Right ventricle myocardium superior (tissue), 1 donor: ENCODE measurements around the gene STARD10. TPM values are rescaled to one million over a fixed set of nuclear protein-coding genes. Genes with fewer than 3 reads are reported as not detected.
"Not testable (repeated sequence)": the region's sequence is repeated elsewhere in the genome, so short reads cannot be mapped to it uniquely, and the experiment has no call there.

Experiments used
- ATAC-seq: fragments of 200-7000 bp; cut with Tn5 transposase; one replicate; pipeline ENCODE4 v1.9.1; 2020; ENCODE audit warnings: mild to moderate bottlenecking; ENCODE audit not compliant: poor library complexity
- DNase-seq: peaks from one replicate; pipeline ENCODE4 v3.0.0-alpha.2; 2020
- intact Hi-C: fragments of 100-400 bp; cut with DNase I; formaldehyde crosslinking; loops from one replicate; pipeline ENCODE4 v1.11.2; 2022
- total RNA-seq: library from RNA; stranded (reverse); fragmentation: NEBNext Ultra II Directional; extraction: Animal tissue kit (Norgen Biotek cat#: 25700); gene quantifications from one replicate; pipeline ENCODE4 v1.2.1, GENCODE V29; 2021
- donor health status: DM: no; HTN: yes; CAD: no; lungs with severe emphysema.

STARD10 gene
- total RNA-seq, 1 donor from 2014 or later = 117 TPM

- DNase-seq (no peak), ATAC-seq (no peak)
- intact Hi-C loops = no loop called here
These were observed 34.3 kb upstream of the STARD10 start for GRCh38 chr11:72828081-72828567.

GRCh38 chr11:72827656-72828055, 33.8 kb upstream of the STARD10 start:
- intact Hi-C loops, DNase-seq, ATAC-seq: not testable (repeated sequence)

GRCh38 chr11:72826942-72827480, 33.2 kb upstream of the STARD10 start:
- DNase-seq (no peak), ATAC-seq (no peak)
- intact Hi-C loops = no loop called here

DNA sequence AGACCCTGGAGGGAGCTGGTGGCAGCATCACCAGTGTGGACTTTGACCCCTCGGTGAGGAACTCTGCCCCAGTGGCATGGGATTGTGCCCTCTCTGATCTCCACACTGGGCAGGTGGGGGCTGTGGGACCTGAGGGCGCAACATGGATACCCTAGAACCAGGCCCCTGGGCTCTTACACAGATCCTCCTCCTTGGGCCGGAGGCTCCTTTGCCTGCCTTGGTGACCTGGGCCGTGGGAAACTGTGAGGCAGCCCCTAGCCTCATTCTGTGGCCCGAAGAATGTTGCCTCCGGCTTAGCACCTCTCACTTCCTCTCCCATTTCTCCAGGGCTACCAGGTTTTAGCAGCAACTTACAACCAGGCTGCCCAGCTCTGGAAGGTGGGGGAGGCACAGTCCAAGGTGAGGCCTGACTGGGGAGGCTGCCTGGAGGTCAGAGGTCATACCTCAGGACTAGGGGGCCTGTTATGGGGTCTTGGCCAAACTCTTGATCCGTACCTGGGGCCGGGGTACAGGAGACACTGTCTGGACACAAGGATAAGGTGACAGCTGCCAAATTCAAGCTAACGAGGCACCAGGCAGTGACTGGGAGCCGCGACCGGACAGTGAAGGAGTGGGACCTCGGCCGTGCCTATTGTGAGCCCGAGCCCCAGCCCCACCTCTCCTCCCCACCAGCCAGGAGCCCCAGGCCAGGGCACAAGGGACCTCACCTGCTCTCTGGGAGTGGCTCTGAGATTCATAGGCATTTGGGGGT, 32.5 kb upstream of the STARD10 start:
- ATAC-seq (no peak), DNase-seq (no peak)
- intact Hi-C loops = no loop called here

DNA sequence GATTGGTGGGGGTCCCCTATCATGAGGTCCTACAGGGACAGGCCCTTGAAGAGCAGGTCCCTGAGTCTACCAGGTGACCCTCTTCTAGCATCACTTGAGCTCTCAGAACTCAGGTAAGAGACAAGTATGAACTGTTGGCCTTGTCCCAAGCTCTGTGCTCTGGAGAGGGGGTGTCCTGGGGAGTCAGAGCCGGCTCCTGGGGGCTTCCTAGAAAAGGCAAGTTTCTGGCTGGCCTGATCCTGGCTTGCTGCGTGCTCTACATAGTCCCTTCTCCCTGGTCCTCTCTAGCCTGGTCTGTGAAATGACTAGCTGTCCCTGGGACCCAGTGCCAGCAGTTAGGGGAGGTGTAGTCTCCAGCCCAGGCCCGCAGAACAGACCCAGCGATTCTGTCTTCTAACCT, 31.8 kb upstream of the STARD10 start:
- intact Hi-C loops = no loop called here
- DNase-seq = no peak
- ATAC-seq = no peak

DNA sequence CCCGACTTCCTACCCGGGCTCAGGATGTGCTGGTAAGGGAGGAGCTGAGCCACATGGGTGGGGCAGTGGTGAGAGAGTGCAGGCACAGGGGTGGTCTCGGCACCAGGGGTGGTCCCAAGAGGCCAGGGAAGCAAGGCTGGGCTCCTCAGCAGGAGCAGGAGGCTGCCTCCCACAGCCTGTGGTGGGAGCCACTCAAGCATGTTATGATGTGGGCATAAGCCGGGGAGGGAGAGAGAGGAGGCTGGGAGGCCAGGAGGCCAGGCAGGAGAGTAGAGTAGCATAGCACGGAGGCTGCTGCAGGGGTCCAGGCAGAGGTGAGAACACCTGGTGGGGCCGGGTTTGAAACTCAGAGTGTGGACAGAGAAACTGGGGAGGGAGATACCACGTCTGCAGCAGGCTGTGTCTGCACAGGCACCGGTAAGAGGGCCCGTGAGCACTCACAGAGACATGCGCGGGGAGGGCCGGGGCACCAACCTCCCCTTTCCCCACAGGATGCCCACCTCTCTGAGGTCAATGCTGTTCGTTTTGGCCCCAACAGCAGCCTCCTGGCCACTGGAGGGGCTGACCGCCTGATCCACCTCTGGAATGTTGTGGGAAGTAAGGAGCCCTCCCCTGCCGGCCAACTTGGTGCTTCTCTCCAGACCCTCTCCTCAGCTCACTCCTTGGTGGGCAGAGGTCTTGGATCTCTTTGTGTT, 31.1 kb upstream of the STARD10 start:
- ATAC-seq (no peak), DNase-seq (no peak)
- intact Hi-C loops = no loop called here

DNA sequence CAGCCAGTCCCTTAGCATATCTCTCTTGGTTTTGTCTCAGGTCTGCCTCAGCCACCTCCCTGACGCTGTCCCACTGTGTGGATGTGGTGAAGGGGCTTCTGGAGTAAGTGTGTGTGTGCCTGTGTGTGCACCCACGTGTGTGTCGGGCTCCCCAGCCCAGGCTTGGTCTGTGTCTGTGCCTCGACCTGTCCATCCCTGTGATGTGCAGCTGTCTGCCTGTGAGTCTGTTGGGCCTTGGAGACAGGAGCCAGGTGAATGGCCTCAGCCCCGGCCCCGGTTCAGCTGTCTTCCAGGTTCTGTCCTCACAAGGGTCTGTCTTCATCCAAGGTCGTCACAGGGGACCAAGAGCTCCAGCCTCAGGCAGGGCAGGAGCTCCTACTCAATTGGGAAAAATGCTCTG, 30.2 kb upstream of the STARD10 start:
- ATAC-seq (no peak), DNase-seq (no peak)
- intact Hi-C loops = no loop called here

DNA sequence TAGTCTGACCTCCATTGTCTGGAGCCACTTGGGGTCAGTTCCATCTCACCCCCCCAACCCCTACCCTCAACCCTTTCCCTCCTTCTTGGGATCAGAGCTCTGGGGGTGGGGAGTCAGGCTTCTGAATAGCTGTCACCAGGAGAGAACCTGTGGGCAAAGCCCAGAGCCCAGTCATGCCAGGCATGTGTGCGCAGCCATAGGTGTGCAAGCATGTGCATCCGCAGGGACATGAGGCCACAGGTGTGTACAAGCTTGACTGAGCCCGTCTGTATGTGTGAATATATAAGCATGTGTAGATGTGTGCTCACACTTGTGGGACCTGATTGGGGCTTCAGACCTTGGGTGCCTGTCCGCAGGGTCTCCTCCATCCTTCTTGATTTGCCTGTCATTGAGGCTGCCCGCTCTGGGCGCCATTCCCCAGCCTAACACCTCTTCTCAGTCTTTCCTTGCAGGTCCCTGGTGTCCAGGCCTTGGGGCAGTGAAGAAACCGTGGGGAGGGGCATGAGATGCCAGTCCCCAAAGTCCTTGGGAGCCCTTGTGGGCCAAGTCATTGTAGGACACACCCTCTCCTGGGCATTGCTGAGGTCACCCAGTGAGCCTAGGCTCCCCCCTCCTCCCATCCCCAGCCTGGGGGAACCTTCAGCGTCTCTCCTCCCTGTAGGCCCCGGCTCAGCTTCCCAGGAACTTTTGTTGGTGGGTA, 29.4 kb upstream of the STARD10 start:
- intact Hi-C loops = no loop called here
- no peak for ATAC-seq
- DNase-seq = no peak

- intact Hi-C loops = no loop called here
- ATAC-seq = peak; percentile 90
These were observed 28.3 kb upstream of the STARD10 start for GRCh38 chr11:72821920-72822799.

DNA sequence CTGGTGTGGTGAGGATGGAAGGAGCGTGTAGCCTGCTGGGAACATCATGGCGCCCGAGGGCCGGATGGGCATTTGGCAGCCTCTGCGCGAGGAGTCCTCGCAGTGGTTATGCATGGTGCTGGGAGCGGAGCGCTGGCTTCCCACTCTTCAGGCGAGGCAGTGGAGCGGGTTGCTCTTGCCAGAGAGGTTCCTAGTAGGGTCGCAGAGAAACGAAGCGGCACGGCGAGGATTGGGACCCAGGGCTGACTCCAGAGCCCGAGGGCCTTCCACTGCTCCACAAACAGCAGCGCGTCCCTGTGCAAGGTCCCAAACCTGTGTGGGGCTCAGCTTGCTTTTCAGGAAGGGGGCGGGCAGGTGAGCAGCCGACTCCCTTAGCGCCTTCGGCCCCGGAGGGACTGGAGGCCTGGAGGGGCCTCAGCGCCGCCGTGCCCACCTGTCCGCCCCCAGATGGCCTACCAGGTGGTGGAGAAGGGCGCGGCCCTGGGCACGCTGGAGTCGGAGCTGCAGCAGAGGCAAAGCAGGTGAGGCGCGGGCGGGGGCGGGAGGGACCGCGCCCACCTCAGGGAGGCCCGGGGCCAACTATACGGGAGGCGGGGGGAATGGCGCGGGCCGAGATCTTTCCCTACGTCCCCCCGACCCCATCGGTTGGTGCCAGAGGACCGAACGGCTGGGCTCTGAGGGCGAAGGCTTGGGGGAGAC, 27.5 kb upstream of the STARD10 start:
- DNase-seq = no peak
- intact Hi-C loops = no loop called here

More at GRCh38 chr11:72821920-72822799, 28.3 kb upstream of the STARD10 start:
- DNase-seq = peak; percentile 91

DNA sequence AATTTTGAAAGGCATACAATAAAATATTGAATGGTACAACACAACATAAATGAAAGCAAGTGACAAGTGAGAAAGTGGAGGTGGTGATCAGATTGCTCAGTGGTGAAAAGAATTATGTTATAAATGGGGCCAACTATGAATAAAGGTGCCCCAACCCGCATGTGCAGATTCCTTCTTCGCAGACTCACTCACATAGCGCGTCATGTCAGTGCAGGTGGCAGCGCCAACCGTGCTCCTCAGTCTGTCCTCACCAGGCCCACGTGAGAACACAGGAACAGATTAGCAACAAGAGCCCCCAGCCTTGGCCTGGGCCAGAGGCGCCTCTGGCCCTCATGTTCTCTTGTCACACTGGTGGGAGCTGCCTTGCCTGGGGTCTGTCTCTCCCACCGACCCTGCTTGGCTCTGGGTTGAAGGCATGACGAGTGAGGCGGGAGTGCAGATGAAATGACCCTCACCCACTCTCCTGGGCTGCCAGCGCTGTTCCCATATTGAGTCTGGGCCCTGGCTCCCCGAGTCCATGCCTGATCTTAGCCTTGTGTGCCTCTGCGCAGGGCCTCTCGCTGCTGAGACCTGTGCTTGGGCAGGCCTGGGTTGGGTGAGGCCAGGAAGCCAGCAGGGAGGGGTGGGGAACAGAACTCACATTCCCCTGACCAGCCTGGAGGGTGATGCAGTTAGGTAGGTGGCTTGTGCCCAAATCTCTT, 26.7 kb upstream of the STARD10 start:
- intact Hi-C loops = no loop called here
- ATAC-seq (no peak), DNase-seq (no peak)

More for the DNA sequence above, 27.5 kb upstream of the STARD10 start:
- peak; percentile 3 for ATAC-seq

DNA sequence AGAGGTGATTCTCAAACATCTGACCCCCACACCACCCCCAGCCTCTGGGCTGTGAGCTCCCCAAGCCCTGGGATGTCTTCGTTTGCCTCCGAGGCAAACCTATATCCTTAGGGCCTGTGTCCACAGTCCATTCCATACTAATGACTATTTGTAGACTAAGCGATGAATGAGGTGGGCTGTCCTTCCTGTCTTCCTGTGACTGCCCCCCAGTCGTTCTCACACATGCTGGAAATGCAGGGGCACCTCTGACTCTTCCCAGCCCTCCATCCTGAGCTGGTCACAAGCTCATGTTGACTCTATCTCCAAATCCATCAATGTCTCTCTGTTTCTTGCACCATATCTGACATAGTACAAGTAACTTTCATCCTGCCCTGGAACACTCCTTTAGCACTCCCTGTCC, 25.1 kb upstream of the STARD10 start:
- intact Hi-C loops = no loop called here
- DNase-seq (no peak), ATAC-seq (no peak)

DNA sequence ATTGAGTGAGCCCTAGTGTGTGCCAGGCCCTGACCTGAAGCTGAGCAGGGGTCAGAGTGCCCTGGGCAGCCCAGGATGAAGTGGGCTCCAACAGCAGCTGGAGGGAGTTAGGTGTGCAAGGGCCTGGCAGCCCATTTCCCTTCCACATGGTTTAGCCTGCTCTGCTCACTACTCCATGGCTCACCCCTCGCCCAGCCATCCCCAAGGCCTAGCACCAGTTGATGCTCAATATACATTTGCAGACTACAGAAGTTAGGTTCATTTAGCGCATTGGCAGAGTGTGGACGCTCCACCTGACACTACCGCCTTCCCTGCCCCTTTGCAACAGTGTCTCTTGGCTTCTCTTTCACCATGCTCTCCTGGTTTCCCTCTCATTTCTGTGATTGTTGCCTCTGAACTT, 24.1 kb upstream of the STARD10 start:
- ATAC-seq (no peak), DNase-seq (no peak)
- intact Hi-C loops = no loop called here

DNA sequence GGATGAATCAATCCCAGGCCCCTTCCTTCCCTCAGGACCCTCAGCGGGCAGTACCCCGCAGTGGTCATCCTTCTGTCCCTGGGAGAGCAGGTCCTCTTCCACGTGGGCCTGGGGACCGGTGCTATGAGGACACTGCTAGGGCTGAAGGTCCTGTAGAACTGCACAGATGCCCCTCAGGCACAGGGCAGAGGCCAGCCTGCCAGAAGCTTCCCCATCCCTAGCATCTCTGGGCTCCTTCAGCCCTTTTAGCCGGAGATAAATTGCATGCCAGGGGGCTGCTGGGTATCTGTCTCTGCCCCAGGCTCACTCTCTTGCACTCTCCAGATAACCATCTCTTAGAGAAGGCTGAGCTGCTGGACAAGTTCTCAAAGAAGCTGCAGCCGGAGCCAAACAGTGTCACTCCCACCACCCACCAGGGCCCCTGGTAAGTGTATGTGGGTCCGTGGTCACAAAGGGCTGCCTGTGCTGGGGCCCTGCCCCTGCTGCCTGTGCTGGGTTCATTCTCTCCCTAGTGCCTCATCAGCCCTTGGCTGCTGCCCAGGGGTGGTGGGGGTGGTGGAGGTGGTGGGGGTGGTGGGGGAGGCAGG, 22.6 kb upstream of the STARD10 start:
- DNase-seq = no peak

GRCh38 chr11:72815110-72815618, 21.3 kb upstream of the STARD10 start:
- DNase-seq (no peak), ATAC-seq (no peak)
- intact Hi-C loops = no loop called here

More for the DNA sequence above, 22.6 kb upstream of the STARD10 start:
- no peak for ATAC-seq
- intact Hi-C loops = no loop called here

GRCh38 chr11:72814286-72815109, 20.7 kb upstream of the STARD10 start, which contains the start of gene ATG16L2:
Gene ATG16L2 (plus strand): TSS chr11:72814411. CDS start chr11:72814446, 35 bp downstream.
- DNase-seq (peak; percentile 92), ATAC-seq (peak; percentile 97)
- intact Hi-C loops = no loop called here
